ENCODE data around the gene CDX2.

CDX2 gene

DNA sequence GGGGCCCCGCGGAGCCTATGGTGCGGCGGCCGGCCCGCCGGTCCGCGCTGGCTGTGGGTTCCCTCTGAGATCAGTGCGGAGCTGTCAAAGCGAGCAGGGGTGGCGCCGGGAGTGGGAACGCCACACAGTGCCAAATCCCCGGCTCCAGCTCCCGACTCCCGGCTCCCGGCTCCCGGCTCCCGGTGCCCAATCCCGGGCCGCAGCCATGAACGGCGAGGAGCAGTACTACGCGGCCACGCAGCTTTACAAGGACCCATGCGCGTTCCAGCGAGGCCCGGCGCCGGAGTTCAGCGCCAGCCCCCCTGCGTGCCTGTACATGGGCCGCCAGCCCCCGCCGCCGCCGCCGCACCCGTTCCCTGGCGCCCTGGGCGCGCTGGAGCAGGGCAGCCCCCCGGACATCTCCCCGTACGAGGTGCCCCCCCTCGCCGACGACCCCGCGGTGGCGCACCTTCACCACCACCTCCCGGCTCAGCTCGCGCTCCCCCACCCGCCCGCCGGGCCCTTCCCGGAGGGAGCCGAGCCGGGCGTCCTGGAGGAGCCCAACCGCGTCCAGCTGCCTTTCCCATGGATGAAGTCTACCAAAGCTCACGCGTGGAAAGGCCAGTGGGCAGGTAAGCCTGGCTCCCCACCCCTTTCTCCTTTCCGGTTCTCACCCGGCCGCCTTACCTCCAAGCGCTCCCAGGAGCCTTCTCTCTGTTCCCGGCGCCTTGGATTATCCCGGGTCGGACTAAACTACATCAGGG is 49.0 kb downstream of the CDX2 start, which contains the start of gene PDX1:
Gene PDX1 (plus strand): TSS at position 67 of the 743 bp plus-strand sequence. CDS start 139 bp downstream, at position 206.
- Histone ChIP-seq H3K27ac (ENCODE audit: low read length) (no peak within 1 kb of the TSS), H3K36me3 (replicated peaks; ENCODE audit: low read depth, low read length) (no peaks in the 10 kb centered on the region), H2AFZ (ENCODE audit: low read depth, low read length) (no peak within 1 kb of the TSS), H3K4me3 (ENCODE audit: low read length) (no peak within 1 kb of the TSS), H3K9ac (ENCODE audit: low read length) (no peak within 1 kb of the TSS), H4K20me1 (ENCODE audit: insufficient read depth, low read length) (no peaks in the 10 kb centered on the region), H3K79me2 (ENCODE audit: low read length) (no peaks in the 10 kb centered on the region), H3K4me1 (ENCODE audit: low read length) (no peaks in the 10 kb centered on the region), H3K27me3 (ENCODE audit: low read depth, low read length) (no peaks in the 10 kb centered on the region), H3K4me2 (ENCODE audit: low read length) (no peak within 1 kb of the TSS), H3K9me3 (ENCODE audit: insufficient read depth, low read length) (no peaks in the 10 kb centered on the region; the same call in 1 of the 2 replicates)
- TF ChIP-seq EZH2phosphoT487 (IDR thresholded peaks at IDR 0.05; ENCODE audit: low read depth), result no peak
- TF ChIP-seq, protein P1, sequence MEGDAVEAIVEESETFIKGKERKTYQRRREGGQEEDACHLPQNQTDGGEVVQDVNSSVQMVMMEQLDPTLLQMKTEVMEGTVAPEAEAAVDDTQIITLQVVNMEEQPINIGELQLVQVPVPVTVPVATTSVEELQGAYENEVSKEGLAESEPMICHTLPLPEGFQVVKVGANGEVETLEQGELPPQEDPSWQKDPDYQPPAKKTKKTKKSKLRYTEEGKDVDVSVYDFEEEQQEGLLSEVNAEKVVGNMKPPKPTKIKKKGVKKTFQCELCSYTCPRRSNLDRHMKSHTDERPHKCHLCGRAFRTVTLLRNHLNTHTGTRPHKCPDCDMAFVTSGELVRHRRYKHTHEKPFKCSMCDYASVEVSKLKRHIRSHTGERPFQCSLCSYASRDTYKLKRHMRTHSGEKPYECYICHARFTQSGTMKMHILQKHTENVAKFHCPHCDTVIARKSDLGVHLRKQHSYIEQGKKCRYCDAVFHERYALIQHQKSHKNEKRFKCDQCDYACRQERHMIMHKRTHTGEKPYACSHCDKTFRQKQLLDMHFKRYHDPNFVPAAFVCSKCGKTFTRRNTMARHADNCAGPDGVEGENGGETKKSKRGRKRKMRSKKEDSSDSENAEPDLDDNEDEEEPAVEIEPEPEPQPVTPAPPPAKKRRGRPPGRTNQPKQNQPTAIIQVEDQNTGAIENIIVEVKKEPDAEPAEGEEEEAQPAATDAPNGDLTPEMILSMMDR (IDR thresholded peaks at IDR 0.05; ENCODE audit: low read depth, low read length), result no peak

DNA sequence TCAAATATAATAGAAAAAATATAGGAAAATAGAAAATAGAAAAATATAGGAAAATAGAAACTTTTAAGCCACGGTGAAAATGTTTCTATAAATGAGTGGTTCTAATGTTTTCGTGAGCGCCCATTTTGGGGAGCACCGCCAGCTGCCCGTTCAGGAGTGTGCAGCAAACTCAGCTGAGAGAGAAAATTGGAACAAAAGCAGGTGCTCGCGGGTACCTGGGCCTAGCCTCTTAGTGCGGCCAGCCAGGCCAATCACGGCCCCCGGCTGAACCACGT is 49.5 kb downstream of the CDX2 start:
- Histone ChIP-seq H3K27me3 (ENCODE audit: low read depth, low read length) (no peaks in the 10 kb centered on the region), H3K27ac (ENCODE audit: low read length) (no peak overlapping the region), H3K4me1 (ENCODE audit: low read length) (no peaks in the 10 kb centered on the region), H3K9me3 (ENCODE audit: insufficient read depth, low read length) (no peaks in the 10 kb centered on the region; the same call in 1 of the 2 replicates), H3K9ac (ENCODE audit: low read length) (no peak overlapping the region), H4K20me1 (ENCODE audit: insufficient read depth, low read length) (no peaks in the 10 kb centered on the region), H3K36me3 (replicated peaks; ENCODE audit: low read depth, low read length) (no peaks in the 10 kb centered on the region), H3K4me2 (ENCODE audit: low read length) (no peak overlapping the region), H2AFZ (ENCODE audit: low read depth, low read length) (no peak overlapping the region), H3K79me2 (ENCODE audit: low read length) (no peaks in the 10 kb centered on the region), H3K4me3 (ENCODE audit: low read length) (no peak overlapping the region)
- TF ChIP-seq, protein P1 (IDR thresholded peaks at IDR 0.05; ENCODE audit: low read depth, low read length), result no peak
- no peak for TF ChIP-seq EZH2phosphoT487 (IDR thresholded peaks at IDR 0.05; ENCODE audit: low read depth)

DNA sequence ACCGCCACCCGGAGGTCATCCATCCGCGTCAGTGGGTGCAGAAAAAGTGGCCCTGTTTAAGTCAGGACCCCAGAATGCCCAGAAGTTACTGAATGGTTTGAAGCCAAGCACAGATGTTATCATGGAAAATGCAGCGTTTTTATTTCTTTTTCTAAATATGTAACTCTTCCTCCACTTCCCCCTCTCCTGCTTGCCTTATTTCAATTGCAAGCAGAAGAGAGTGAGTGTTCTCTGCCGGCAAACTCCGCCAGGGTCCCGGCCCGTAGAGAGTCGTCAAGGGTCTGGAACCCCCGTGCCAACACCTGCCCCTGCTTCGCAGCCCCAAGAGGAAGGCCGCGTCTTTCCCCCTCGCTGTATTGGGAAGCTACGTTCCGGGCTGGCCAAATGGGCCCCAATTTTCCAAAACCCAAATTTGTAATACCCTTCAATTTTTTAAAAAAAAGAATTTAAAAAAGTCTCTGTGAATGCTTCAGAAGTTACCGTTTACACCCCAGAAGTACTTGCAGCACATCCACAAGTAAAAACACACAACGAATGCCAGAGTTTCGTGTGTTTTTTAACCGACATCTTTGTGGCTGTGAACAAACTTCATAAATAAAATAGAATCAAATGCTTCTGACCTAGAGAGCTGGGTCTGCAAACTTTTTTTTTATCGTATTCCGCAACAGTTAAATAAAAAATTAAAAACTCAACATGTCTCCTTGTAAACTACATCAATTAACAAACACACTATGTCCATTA is 50.0 kb downstream of the CDX2 start:
- TF ChIP-seq EZH2phosphoT487 (IDR thresholded peaks at IDR 0.05; ENCODE audit: low read depth), result no peak
- TF ChIP-seq, protein P1 (IDR thresholded peaks at IDR 0.05; ENCODE audit: low read depth, low read length), result no peak
- H3K4me1 ChIP-seq (ENCODE audit: low read length), result no peaks in the 10 kb centered on the region
- no peaks in the 10 kb centered on the region for H3K36me3 ChIP-seq (replicated peaks; ENCODE audit: low read depth, low read length)
- H3K27ac ChIP-seq (ENCODE audit: low read length), result no peak overlapping the region
- H3K4me3 ChIP-seq (ENCODE audit: low read length), result no peak overlapping the region
- no peak overlapping the region for H3K9ac ChIP-seq (ENCODE audit: low read length)
- no peaks in the 10 kb centered on the region for H3K27me3 ChIP-seq (ENCODE audit: low read depth, low read length)
- no peaks in the 10 kb centered on the region for H3K79me2 ChIP-seq (ENCODE audit: low read length)
- no peak overlapping the region for H3K4me2 ChIP-seq (ENCODE audit: low read length)
- no peaks in the 10 kb centered on the region; the same call in 1 of the 2 replicates for H3K9me3 ChIP-seq (ENCODE audit: insufficient read depth, low read length)
- no peaks in the 10 kb centered on the region for H4K20me1 ChIP-seq (ENCODE audit: insufficient read depth, low read length)
- no peak overlapping the region for H2AFZ ChIP-seq (ENCODE audit: low read depth, low read length)

All from OCI-LY3 (cell line).